ENCODE measurements around the gene SDK1. TPM values are rescaled to one million over a fixed set of nuclear protein-coding genes. Genes with fewer than 3 reads are reported as not detected.

SDK1 gene
- total and polyA plus RNA-seq, 4 experiments from 2014 or later = 0.06 to 0.26 TPM; not detected in 2

- no peak overlapping the region for H3K4me3 Mint-ChIP-seq
- no peaks in the 10 kb centered on the region for H3K9me3 ChIP-seq (ENCODE audit: control insufficient read depth in 1 of 2, low read length in 2 of 2)
- no peak for DNase-seq
- no peaks in the 10 kb centered on the region for H3K4me1 ChIP-seq (ENCODE audit: insufficient read depth, low read length)
- peaks cover 0 to 4% (median 0%) of the 10 kb centered on the region in 8 donors for H3K9me3 Mint-ChIP-seq
- H3K36me3 Mint-ChIP-seq = no peaks in the 10 kb centered on the region
- ChIA-PET POLR2A (ENCODE audit: partially characterized antibody) (no interaction called here), CTCF (ENCODE audit: partially characterized antibody) (no interaction called here)
- no peaks in the 10 kb centered on the region for H3K27me3 ChIP-seq (ENCODE audit: insufficient read depth, low read length)
- no peak overlapping the region for H3K4me3 ChIP-seq (ENCODE audit: low read length in 2 of 2)
- no peak overlapping the region for H3K27ac Mint-ChIP-seq
- H3K36me3 ChIP-seq (ENCODE audit: insufficient read depth, low read length) = no peaks in the 10 kb centered on the region
- peaks cover 6 to 19% of the 10 kb centered on the region in 2 donors for H3K27me3 Mint-ChIP-seq
- H3K27ac ChIP-seq (ENCODE audit: low read depth, low read length) = no peak overlapping the region
- intact Hi-C loops (cut with micrococcal nuclease) = no loop called here
- peaks cover 3 to 4% (median 3%) of the 10 kb centered on the region in 4 donors for H3K4me1 Mint-ChIP-seq
Observed at GRCh38 chr7:3918576-3918975, 617.5 kb downstream of the SDK1 start.

DNA sequence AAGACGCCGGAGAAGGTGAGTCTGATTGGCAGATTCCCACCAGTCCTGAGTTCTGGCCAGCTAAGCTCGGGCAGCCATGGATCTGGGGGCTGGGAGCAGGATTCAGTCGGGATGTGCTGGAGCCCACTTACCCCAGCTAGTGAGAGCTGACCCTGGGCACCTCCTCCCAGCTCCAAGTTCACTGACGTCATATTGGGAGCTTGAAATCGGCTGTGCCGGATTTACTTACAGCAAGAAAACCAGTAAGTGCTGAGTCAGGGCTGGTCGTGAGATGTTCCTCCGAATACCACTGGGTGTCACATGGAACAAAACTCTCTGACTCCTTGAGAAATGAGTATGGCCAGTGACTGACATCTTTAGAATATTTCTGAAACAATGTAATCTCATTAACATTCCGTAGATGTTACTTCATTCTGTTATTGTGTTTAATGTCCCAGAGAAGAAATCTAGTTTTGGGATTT lies 621.2 kb downstream of the SDK1 start:
- intact Hi-C loops (cut with micrococcal nuclease) = no loop called here
- Histone ChIP-seq H3K4me1 (ENCODE audit: insufficient read depth, low read length) (no peaks in the 10 kb centered on the region), H3K27me3 (ENCODE audit: insufficient read depth, low read length) (no peaks in the 10 kb centered on the region), H3K27ac (ENCODE audit: low read depth, low read length) (no peak overlapping the region), H3K9me3 (ENCODE audit: control insufficient read depth in 1 of 2, low read length in 2 of 2) (no peaks in the 10 kb centered on the region), H3K36me3 (ENCODE audit: insufficient read depth, low read length) (no peaks in the 10 kb centered on the region), H3K4me3 (ENCODE audit: low read length in 2 of 2) (no peak overlapping the region)
- Mint-ChIP-seq H3K9me3 (peaks cover 0 to 4% (median 0%) of the 10 kb centered on the region in 8 donors), H3K27ac (no peak overlapping the region), H3K4me1 (peaks cover 3 to 4% (median 3%) of the 10 kb centered on the region in 4 donors), H3K27me3 (peaks cover 11 to 23% of the 10 kb centered on the region in 2 donors), H3K36me3 (no peaks in the 10 kb centered on the region), H3K4me3 (no peak overlapping the region)
- POLR2A ChIA-PET (ENCODE audit: partially characterized antibody) = no interaction called here
- CTCF ChIA-PET (ENCODE audit: partially characterized antibody) = no interaction called here
- DNase-seq = no peak

DNA sequence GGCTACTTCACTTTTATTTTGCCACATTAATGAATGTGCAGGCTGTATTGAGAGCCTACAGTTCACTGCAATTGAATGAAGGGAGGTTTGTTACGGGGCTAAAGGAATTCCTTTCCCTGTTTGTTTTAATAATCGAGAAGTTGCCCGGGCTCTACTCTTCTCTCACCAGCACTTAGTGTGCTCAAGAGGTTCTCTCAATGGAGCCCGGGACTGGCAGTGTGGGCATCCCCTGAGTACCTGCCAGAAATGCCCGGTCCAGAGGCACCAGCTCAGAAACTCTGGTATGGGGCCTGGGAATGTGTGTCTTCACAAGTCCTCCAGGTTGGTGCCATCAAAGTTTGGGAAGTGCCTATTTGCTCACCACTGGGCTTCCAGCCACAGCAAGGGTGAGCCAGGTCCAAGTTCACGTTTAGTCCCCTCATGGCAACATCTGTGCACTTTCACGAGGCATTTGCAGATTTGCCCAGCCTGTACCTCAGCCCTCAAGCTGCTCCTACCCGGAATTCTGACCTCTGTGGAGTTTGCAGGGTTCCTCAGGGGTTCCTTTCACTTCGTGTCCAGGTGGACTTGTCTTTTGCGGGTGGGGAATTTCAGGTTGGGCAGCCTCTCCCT lies 622.4 kb downstream of the SDK1 start:
- Histone ChIP-seq H3K4me3 (ENCODE audit: low read length in 2 of 2) (no peak overlapping the region), H3K9me3 (ENCODE audit: control insufficient read depth in 1 of 2, low read length in 2 of 2) (no peaks in the 10 kb centered on the region), H3K36me3 (ENCODE audit: insufficient read depth, low read length) (no peaks in the 10 kb centered on the region), H3K4me1 (ENCODE audit: insufficient read depth, low read length) (no peaks in the 10 kb centered on the region), H3K27ac (ENCODE audit: low read depth, low read length) (no peak overlapping the region), H3K27me3 (ENCODE audit: insufficient read depth, low read length) (no peaks in the 10 kb centered on the region)
- CTCF ChIA-PET (ENCODE audit: partially characterized antibody) = no interaction called here
- Mint-ChIP-seq H3K4me1 (peaks cover 3 to 4% (median 3%) of the 10 kb centered on the region in 4 donors), H3K27ac (no peak overlapping the region), H3K27me3 (peaks cover 11 to 23% of the 10 kb centered on the region in 2 donors), H3K36me3 (no peaks in the 10 kb centered on the region), H3K4me3 (no peak overlapping the region), H3K9me3 (peaks cover 0 to 4% (median 0%) of the 10 kb centered on the region in 8 donors)
- intact Hi-C loops (cut with micrococcal nuclease) = no loop called here
- DNase-seq = no peak
- POLR2A ChIA-PET (ENCODE audit: partially characterized antibody) = no interaction called here

DNA sequence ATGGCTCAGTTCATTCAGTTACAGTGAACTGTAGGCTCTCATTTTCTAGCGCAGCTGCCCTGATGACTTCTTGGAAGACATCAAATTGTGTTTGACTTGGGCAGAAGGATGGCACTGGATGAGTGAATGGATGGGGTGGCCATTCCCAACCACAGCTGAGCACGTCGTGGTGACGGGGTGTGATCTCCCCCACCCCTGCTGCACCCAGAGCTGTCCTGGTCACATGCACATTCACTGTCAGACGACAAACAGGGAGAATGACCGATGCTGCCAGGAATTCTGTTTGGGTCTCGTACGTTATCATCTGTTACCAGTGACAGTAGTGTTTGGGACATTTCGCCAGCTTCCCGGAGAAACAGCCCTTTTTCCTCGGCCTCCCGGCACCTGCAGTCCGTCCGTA lies 623.2 kb downstream of the SDK1 start:
- intact Hi-C loops (cut with micrococcal nuclease) = no loop called here
- Histone ChIP-seq H3K4me3 (ENCODE audit: low read length in 2 of 2) (no peak overlapping the region), H3K27ac (ENCODE audit: low read depth, low read length) (no peak overlapping the region), H3K36me3 (ENCODE audit: insufficient read depth, low read length) (no peaks in the 10 kb centered on the region), H3K9me3 (ENCODE audit: control insufficient read depth in 1 of 2, low read length in 2 of 2) (no peaks in the 10 kb centered on the region), H3K27me3 (ENCODE audit: insufficient read depth, low read length) (no peaks in the 10 kb centered on the region), H3K4me1 (ENCODE audit: insufficient read depth, low read length) (no peaks in the 10 kb centered on the region)
- DNase-seq = no peak
- no peak overlapping the region for H3K4me3 Mint-ChIP-seq
- no peak overlapping the region for H3K27ac Mint-ChIP-seq
- H3K4me1 Mint-ChIP-seq = no peaks in the 10 kb centered on the region
- peaks cover 0 to under 1% (median 0%) of the 10 kb centered on the region in 8 donors for H3K9me3 Mint-ChIP-seq
- no peaks in the 10 kb centered on the region for H3K36me3 Mint-ChIP-seq
- CTCF ChIA-PET (ENCODE audit: partially characterized antibody) = no interaction called here
- H3K27me3 Mint-ChIP-seq = peaks cover 11 to 23% of the 10 kb centered on the region in 2 donors
- POLR2A ChIA-PET (ENCODE audit: partially characterized antibody) = no interaction called here

- intact Hi-C loops (cut with micrococcal nuclease) = no loop called here
- Mint-ChIP-seq H3K27me3 (peaks cover 15 to 21% of the 10 kb centered on the region in 2 donors), H3K36me3 (no peaks in the 10 kb centered on the region), H3K4me1 (no peaks in the 10 kb centered on the region), H3K27ac (no peak overlapping the region), H3K9me3 (no peaks in the 10 kb centered on the region), H3K4me3 (no peak overlapping the region)
- no peaks in the 10 kb centered on the region for H3K36me3 ChIP-seq (ENCODE audit: insufficient read depth, low read length)
- H3K27ac ChIP-seq (ENCODE audit: low read depth, low read length) = no peak overlapping the region
- ChIA-PET POLR2A (ENCODE audit: partially characterized antibody) (no interaction called here), CTCF (ENCODE audit: partially characterized antibody) (no interaction called here)
- no peak for DNase-seq
- H3K4me1 ChIP-seq (ENCODE audit: insufficient read depth, low read length) = no peaks in the 10 kb centered on the region
- no peaks in the 10 kb centered on the region for H3K9me3 ChIP-seq (ENCODE audit: control insufficient read depth in 1 of 2, low read length in 2 of 2)
- no peak overlapping the region for H3K4me3 ChIP-seq (ENCODE audit: low read length in 2 of 2)
- no peaks in the 10 kb centered on the region for H3K27me3 ChIP-seq (ENCODE audit: insufficient read depth, low read length)
Observed at GRCh38 chr7:3927446-3928110, 626.5 kb downstream of the SDK1 start.

GRCh38 chr7:3928727-3929515 lies 627.9 kb downstream of the SDK1 start:
- Histone ChIP-seq H3K9me3 (ENCODE audit: control insufficient read depth in 1 of 2, low read length in 2 of 2) (no peaks in the 10 kb centered on the region), H3K27me3 (ENCODE audit: insufficient read depth, low read length) (no peaks in the 10 kb centered on the region), H3K36me3 (ENCODE audit: insufficient read depth, low read length) (no peaks in the 10 kb centered on the region), H3K4me1 (ENCODE audit: insufficient read depth, low read length) (no peaks in the 10 kb centered on the region), H3K4me3 (ENCODE audit: low read length in 2 of 2) (no peak overlapping the region), H3K27ac (ENCODE audit: low read depth, low read length) (no peak overlapping the region)
- CTCF ChIA-PET (ENCODE audit: partially characterized antibody) = no interaction called here
- H3K9me3 Mint-ChIP-seq = no peaks in the 10 kb centered on the region
- H3K27me3 Mint-ChIP-seq = peaks cover 10 to 15% of the 10 kb centered on the region in 2 donors
- no peak overlapping the region for H3K27ac Mint-ChIP-seq
- H3K36me3 Mint-ChIP-seq = no peaks in the 10 kb centered on the region
- H3K4me1 Mint-ChIP-seq = no peaks in the 10 kb centered on the region
- intact Hi-C loops (cut with micrococcal nuclease) = no loop called here
- no peak for DNase-seq
- POLR2A ChIA-PET (ENCODE audit: partially characterized antibody) = no interaction called here
- no peak overlapping the region for H3K4me3 Mint-ChIP-seq

DNA sequence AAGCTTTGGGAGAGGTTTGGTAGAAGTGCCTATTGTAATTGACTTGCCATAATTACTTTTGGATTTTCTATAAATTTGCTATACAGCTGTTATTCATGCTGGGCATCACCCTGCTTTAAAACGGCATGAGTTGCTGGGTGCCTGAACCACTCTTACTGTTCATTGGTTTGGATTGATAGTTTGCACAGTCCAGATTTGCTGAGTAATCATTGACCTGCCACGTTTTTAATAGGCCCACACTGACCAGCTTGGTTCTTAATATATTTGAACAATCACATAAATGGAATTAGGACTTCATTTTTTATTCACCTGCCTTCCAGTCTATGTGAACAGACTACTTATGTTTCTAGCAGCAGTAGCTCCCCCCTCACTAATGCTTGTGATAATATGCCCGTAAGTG lies 630.8 kb downstream of the SDK1 start:
- intact Hi-C loops (cut with micrococcal nuclease) = no loop called here
- no peak for DNase-seq
- H3K27ac ChIP-seq (ENCODE audit: low read depth, low read length) = no peak overlapping the region
- H3K4me1 ChIP-seq (ENCODE audit: insufficient read depth, low read length) = no peaks in the 10 kb centered on the region
- POLR2A ChIA-PET (ENCODE audit: partially characterized antibody) = no interaction called here
- Mint-ChIP-seq H3K4me3 (no peak overlapping the region), H3K27me3 (peaks cover 4 to 17% of the 10 kb centered on the region in 2 donors), H3K27ac (no peak overlapping the region), H3K36me3 (no peaks in the 10 kb centered on the region), H3K9me3 (peaks cover 0 to 10% (median 5%) of the 10 kb centered on the region in 8 donors), H3K4me1 (no peaks in the 10 kb centered on the region)
- H3K4me3 ChIP-seq (ENCODE audit: low read length in 2 of 2) = no peak overlapping the region
- no peaks in the 10 kb centered on the region for H3K27me3 ChIP-seq (ENCODE audit: insufficient read depth, low read length)
- H3K36me3 ChIP-seq (ENCODE audit: insufficient read depth, low read length) = no peaks in the 10 kb centered on the region
- no peaks in the 10 kb centered on the region for H3K9me3 ChIP-seq (ENCODE audit: control insufficient read depth in 1 of 2, low read length in 2 of 2)
- CTCF ChIA-PET (ENCODE audit: partially characterized antibody) = no interaction called here

Measured in CD4-positive, alpha-beta memory T cell (primary cell).